Measurements from ENCODE around the gene NFAT5.
"Not testable (repeated sequence)": the region's sequence is repeated elsewhere in the genome, so short reads cannot be mapped to it uniquely, and the experiment has no call there.

Gene NFAT5, protein sequence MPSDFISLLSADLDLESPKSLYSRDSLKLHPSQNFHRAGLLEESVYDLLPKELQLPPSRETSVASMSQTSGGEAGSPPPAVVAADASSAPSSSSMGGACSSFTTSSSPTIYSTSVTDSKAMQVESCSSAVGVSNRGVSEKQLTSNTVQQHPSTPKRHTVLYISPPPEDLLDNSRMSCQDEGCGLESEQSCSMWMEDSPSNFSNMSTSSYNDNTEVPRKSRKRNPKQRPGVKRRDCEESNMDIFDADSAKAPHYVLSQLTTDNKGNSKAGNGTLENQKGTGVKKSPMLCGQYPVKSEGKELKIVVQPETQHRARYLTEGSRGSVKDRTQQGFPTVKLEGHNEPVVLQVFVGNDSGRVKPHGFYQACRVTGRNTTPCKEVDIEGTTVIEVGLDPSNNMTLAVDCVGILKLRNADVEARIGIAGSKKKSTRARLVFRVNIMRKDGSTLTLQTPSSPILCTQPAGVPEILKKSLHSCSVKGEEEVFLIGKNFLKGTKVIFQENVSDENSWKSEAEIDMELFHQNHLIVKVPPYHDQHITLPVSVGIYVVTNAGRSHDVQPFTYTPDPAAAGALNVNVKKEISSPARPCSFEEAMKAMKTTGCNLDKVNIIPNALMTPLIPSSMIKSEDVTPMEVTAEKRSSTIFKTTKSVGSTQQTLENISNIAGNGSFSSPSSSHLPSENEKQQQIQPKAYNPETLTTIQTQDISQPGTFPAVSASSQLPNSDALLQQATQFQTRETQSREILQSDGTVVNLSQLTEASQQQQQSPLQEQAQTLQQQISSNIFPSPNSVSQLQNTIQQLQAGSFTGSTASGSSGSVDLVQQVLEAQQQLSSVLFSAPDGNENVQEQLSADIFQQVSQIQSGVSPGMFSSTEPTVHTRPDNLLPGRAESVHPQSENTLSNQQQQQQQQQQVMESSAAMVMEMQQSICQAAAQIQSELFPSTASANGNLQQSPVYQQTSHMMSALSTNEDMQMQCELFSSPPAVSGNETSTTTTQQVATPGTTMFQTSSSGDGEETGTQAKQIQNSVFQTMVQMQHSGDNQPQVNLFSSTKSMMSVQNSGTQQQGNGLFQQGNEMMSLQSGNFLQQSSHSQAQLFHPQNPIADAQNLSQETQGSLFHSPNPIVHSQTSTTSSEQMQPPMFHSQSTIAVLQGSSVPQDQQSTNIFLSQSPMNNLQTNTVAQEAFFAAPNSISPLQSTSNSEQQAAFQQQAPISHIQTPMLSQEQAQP (N-terminal part only)

DNA sequence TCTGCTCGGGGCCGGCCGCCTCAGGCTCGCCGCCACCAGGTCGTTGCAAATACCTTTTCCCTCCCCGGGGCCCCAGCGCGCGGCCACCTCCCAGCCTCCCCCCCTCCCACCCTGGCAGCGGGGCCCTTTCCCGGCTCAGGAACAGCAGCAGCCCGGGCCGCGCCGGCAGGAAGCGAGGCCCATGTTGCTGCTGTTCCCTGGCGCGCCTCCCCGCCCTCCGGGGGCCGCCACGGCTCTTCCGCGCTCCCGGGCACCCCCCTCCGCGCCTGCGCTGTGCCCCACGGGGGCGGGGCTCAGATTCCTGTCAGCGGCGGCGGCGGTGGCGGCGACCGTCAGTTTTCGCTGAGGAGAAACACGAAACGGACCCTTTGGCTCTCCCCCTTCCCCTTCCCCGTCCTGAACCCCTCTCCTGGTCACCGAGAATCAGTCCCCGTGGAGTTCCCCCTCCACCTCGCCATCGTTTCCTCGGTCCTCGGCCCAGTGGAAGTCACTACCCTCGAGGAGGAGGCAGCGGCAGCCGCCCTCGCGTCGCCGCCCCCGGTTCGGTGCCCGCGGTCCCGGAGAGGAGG, at the start of gene NFAT5:
Gene NFAT5 (plus strand): TSS at position 296 of the 569 bp plus-strand sequence. CDS start 336 bp downstream, outside the sequence.
- DNase-seq, result peak; percentile 87

DNA sequence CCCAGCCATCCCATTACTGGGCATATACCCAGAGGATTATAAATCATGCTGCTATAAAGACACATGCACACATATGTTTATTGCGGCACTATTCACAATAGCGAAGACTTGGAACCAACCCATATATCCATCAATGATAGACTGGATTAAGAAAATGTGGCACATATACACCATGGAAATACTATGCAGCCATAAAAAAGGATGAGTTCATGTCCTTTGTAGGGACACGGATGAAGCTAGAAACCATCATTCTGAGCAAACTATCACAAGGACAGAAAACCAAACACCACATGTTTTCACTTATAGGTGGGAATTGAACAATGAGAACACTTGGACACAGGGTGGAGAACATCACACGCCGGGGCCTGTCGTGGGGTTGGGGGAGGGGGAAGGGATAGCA, 47.9 kb upstream of the NFAT5 start:
- not testable (repeated sequence) for DNase-seq

DNA sequence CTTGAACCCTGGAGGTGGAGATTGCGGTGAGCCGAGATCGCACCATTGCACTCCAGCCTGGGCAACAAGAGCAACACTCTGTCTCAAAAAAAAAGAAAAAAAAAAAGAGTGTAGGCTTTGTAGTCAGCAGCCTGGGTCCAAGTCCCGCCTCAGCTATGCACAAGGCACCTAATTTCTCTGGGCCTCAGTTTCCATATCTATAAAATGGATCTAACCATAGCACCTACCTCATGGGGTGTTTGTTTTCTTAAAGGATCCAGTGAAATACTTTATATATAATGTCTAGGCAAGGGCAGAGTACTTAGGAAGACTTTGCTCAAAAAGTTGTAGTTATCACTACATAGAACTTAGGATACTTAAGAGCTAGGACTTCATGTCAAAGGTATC, 45.4 kb upstream of the NFAT5 start:
- no peak for DNase-seq

DNA sequence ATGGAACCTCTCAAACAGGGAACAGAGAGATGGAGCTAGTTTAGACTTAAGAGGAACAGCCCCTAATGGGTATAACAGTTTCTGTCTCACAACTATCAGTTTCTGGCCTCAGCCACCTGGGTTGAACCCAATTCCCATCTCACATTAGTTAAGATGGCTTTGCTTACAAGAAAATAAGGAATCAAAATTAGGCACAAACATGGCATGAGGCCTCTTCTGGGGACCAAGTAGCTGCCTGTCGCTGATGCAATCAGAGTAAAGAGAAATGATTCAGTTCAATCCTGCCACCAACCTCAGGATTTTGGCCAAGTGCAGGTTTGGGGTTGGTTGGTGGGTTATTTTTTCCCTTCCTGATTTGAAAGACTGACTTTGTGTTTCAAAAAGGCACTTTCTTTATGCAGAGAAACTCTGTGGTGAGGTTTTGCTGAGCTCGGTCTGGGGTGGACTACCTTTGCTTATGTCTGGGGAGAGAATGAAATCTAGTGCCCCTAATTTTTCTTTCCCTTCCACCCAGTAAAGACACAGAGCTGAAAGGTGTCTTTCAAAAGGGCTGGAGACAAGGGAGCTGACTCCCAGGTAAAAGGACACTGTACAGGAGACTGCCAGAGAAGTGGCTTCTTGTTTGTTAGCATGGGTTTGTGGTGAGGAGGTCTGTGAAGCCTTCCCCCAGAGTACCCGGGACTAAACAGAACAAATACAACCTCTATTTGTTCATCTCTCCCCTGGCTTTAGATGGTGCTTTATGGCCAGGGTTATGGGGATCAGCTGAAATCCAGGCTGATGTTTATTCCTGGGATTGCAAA, 44.8 kb upstream of the NFAT5 start:
- no peak for DNase-seq

DNA sequence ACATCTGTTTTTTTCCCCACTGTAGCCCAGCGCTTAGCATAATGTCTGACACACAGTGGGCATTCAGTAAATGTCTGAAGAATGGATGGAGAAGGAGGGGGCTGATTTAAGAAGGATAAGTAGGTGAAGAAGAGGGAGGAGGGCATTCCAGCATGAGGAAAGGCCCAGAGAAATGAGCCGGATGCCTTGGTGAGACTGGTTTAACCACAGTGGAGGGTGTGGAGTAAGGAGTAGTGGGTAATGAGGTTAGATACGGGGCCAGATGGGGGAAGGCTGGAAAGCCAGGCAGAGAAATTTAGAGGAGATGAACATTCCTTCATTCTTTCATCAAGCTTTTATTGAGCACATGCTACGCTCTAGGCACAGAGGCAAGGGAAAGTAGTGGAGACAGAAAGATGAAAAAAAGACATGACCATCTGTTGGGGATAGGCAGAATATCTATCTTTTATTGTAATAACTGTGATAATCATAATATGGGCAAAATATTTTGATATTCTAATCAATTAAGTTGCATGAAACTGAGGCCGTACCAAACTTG, 43.7 kb upstream of the NFAT5 start:
- DNase-seq, result no peak

DNA sequence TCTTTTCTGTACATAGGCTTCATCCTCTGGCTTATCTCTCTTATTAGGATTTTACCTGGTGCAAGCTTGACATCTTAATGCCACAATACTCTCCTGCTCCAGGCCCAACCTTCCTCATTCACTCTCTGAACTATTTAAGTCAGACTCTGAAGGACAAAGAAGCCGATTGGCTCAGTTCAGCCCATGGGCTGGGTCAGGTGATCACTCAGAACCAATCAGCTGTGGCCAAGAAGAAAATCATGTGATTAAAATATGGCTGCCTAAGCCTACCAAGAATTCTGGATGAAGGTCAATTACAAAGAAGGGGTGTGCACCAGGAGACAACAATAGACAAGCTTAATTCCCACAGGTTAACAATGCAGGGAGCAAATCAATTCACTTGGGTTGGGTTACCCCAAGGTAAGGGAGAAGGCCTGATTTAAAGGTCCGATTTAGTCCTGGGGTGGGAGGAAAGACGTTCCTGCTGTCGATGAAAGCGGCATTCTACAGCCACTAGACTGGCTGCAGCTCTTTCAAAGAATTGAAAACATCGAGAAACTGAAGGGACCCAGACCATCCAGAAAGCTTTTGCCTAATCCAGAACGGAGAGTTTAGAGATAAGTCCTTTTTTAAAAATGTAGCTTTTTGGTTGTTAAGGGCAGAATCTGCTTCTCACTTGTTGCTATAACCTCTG, 42.9 kb upstream of the NFAT5 start:
- DNase-seq, result no peak

DNA sequence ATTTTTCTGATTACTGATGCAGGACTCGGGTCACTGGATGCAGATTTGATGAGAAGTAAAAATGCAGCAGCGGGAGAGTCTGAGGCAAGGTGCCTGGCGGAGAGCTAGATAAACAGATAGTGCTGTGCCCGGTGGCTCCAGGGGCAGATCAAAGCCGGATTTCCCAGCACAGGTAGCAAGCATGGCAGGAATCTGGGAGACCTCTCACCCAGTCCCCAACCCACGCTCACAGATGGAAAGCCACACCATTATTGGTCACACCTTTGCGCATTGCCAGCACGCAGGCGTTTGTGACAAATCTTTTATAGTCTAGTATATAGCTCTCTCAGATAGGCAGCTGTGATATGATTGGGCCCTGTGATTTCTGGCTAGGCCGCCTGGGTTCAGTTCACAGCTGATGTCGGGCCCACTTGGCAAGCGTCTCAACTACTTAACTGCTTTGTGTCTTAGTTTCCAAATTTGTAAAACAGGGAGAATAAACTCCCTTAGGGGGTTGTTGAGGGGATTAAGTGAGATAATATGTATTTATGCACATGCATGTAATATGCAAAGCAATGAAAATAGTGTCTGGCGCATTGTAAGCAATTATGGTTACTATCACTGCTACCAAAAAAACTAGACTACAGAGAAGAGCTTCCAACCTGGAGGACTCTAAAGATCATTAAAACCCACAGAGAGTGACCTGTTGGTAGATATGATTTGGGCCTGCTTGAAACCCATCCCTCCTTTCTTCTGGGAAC, 42.0 kb upstream of the NFAT5 start:
- DNase-seq, result no peak

DNA sequence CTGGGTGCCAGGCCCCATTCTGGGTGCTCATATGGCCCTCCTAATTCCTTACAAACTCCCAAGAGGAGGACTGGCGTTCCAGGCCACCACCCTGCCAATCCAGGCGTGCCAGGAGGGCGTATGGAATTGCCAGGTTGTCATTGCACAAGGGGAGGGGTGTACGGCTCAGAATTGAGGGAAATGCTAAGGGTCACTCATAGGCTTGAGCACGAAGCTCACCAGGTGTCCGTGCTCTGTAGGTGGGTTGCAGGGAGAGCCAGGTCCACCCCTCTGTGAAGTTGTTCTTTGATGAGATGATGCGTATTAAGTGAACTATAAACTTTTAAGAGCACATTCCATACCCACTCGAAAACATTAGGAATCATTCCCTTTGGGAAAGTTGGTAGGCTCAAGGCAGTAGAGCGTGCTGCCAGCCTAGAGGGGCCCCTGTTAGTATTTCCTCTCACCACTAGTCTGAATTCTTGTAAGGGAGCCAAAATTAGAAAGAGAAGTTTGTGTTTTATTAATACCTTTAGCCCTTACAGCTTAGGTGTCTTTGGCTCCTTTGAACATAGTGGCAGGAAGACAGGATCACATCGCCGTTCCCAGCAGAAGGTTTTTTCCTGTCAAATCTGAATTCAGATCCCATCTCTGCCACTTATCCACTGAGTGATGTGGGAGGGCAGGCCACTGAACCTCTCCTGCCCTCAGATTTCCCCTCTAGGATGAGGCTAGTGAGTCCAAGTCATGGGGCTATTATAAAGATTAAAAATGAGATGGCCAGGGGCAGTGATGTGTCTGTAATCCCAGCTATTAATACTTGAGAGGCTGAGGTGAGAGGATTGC, 38.7 kb upstream of the NFAT5 start:
- no peak for DNase-seq

DNA sequence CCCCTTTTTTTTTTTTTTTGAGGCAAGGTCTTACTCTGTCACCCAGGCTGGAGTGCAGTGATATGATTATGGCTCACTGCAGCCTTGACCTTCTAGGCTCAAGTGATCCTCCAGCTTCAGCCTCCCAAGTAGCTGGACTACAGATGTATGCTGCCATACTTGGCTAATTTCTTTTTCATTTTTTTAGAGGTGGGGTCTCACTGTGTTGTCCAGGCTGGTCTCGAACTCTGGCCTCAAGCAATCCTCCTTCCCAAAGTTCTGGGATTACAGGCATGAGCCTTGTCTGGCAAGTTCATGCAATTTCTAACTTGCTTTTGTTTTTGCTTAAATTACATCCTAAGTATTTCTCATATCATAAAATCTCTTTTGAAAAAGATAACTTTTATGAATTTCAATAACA, 33.8 kb upstream of the NFAT5 start:
- DNase-seq, result no peak

DNA sequence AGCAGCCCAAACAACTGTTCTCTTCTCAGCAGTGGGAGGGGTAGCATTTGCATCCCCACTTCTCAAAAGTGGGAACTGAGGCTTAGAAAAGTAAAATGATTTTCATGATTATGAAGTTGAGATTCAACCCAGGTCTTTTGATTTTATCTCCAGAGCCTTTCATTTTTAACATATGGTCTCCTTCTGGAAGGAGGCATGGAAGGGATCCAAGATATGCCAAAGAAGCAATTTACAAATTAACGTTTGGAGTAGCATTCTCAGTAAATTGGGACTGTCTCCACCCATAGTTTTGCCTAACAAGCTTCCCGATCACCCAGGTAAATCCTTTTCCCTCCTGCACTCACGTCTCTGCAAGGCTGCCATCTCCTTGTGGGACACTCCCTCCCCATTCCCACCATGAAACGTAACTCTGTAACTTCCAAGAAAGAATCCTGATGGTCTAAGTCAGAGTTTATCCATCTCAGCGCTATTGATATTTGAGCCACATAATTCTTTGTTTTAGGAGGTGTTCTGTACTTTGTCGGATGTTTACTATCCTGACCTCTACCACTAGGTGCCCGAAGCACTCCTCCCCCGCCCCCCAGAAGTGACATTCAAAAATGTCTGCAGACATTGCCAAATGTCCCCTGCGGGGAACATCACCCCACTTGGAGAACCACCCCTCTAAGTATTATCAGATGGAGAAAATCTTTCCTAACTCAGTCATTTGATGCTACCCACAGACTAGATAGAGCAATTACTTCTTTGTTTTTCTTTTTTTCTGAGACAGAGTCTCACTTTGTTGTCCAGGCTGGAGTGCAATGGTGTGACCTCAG, 32.9 kb upstream of the NFAT5 start:
- no peak for DNase-seq

DNA sequence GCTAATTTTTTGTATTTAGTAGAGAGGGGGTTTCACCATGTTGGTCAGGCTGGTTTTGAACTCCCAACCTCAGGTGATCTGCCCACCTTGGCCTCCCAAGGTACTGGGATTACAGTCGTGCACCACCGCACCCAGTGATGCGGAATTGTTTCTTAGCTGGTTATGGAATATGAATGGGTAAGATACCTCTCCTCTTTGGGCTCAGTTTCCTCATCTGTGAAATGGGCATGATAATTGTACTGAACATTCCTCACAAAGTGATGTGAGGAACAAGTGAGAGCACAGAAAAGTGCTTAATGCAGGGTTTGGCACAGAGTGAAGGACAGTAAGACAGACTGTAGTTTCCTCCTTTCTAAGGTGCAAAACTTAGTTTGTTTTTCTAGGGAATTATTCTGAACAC, 31.0 kb upstream of the NFAT5 start:
- no peak for DNase-seq

DNA sequence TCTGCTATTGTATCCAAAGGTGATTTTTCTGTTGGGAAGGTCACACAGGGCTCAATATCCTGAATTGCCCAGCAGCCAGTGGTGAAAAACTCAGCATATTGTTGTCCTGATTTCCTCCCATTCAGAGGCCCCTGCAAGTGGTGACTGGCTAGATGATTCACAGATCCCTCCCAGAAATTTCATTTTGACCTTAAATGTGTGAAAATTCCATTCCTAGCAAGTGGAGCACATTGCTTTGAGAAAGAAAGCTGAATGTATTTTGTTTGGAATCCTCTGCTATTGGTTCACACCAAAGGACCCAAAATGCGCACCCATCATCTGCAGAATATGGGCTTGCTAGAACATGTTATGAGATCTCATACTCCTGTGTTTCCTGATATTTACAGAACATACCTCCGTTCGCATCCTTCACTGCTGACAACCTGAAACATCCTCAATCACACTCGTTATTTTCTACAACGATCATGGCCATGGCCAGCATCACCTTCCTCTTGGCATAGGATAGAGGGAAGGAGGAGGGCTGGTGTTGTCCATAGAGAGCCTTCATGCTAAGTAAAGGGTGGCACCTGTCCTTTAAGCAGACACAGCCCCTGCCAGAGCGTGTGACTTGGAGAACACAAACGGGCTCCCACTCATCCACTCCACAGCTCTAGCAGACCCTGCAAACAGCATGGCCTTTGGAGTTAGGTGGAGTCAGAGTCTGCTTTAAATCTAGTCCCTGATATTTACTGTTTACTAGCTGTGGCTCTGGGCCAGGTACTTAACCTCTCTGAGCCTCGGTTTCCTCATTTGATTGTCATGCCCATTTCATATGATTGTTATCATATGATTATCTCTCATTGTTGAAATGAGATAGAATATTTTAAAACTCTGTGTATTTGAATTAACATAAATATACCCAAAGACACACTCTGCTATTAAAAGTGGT, 30.4 kb upstream of the NFAT5 start:
- no peak for DNase-seq

DNA sequence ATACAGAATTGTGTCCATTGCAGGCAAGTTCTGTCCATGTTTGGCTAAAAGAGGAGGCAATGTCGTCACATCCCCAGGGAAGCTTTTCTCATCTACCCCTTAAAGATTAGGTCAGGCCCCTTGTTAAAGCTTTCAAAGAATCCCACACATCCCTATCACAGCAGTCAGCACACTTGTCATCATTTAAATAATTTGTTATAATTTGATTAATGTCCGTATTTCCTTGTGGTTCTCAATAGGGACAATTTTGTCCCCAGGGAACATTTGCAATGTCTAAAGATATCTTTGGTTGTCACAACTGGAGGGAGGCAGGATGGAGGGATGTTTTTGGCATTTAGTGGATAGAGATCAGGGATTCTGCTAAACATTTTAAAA, 28.1 kb upstream of the NFAT5 start:
- no peak for DNase-seq

DNA sequence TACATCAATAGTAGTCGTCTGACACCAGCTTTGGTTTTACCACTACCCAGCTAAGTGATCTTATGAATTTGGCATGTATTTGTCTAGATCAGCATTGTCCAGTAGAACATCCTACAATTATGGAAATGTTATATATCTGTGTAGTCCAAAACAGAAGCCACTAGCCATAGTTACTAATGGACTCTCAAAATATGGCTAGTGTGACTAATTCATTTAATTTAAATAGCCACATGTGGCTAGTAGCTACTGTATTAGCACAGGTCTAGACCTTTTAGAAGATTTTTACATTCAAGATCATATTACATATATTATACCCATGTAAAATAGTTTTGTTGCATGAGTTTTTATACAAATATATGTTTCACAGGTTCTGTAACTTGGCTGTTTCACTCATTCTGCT, 27.0 kb upstream of the NFAT5 start:
- DNase-seq, result no peak

DNA sequence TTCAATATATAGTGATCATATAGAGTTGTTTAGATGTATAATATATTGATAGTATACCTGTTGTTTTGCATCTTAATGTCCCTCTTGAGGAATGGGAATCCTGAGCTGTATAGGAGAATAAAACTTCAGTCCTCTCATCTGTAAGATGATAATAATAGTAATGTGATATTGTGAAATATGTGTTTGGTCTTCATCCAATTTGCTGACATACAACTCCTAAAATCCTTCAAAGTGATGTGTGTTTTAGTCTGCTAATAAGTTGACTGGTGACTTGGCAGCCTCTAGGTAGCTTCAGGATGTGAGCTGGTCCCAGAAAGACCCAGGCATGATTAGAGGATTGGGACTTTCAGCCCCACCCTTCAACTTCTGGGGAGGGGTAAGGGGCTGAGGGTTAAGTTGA, 22.8 kb upstream of the NFAT5 start:
- DNase-seq, result no peak

DNA sequence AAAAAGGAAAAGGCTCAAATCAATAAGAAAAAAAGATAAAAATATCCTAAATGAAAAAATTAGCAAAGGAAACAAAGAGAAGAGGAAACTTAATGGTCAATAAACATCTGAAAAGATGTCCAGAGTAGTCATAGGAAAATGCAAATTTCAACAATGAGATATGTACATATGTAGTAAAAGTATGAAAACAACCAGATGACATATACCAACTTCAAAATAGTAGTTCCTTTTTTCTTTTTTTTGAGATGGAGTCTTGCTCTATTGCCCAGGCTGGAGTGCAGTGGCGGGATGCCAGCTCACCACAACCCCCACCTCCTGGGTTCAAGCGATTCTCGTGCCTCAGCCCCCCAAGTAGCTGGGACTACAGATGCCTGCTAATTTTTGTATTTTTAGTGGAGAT, 21.7 kb upstream of the NFAT5 start:
- no peak for DNase-seq

DNA sequence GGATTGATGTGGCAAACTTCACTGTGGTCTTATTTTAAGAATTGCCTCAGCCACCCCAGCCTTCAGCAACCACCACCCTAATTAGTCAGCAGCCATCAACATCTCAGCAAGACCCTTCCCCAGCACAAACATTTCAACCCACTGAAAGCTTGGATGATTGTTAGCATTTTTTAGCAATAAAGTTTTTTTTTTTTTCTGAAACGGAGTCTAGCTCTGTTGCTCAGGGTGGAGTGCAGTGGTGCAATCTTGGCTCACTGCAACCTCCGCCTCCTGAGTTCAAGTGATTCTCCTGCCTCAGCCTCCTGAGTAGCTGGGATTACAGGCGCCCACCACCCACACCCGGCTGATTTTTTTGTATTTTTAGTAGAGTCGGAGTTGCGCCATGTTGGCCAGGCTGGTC, 19.1 kb upstream of the NFAT5 start:
- DNase-seq, result not testable (repeated sequence)

DNA sequence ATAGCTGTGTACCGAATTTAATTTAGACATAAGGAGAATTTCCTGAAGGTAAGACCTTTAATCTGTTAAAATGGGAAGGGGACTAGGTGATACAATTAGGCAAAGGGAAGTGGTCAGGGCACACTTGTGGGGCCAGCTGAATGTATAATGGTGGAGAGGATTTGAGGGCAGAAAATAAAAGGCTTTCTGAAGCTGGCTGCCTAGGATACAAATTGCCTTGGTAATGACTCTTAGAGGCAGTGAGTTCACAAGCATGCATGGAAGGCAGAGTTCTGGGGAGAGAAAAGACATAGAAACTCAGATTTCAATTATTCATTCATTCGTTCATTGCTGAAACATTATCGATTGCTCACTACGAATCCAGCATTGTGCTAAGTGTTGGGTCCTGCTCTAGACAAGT, 12.4 kb upstream of the NFAT5 start:
- DNase-seq, result peak; percentile 33
